SK-N-SH treated with all-trans-retinoic acid at 6 μM for 48 hours (cell line): ENCODE measurements around the gene HSPA8.

Experiments
- ATAC-seq: fragments of 200-7000 bp; cut with Tn5 transposase; 3 replicates; pipeline ENCODE4 v1.9.1; 2020; ENCODE audit warnings: mild to moderate bottlenecking, moderate library complexity
- ARNTL ChIP-seq: fragments of 450-650 bp; formaldehyde crosslinking; IDR thresholded peaks from 2 replicates; pipeline ENCODE4 v1.5.0; 2020; ENCODE audit warnings: low read depth, mild to moderate bottlenecking, moderate library complexity, borderline replicate concordance
- BACH2 ChIP-seq: fragments of 250-450 bp; sonication (Bioruptor Pico); IDR thresholded peaks from 2 replicates; pipeline ENCODE4 v1.9.0; 2021; ENCODE audit warnings: mild to moderate bottlenecking, borderline replicate concordance
- CREB5 ChIP-seq: fragments of 250-450 bp; sonication (Bioruptor Pico); IDR thresholded peaks from 2 replicates; pipeline ENCODE4 v1.5.1; 2020; ENCODE audit warnings: low read depth, mild to moderate bottlenecking, moderate library complexity
- CSDC2 ChIP-seq: fragments of 250-450 bp; sonication (Bioruptor Pico); IDR thresholded peaks from 2 replicates; pipeline ENCODE4 v1.5.0; 2020; ENCODE audit warnings: mild to moderate bottlenecking, moderate library complexity
- CSRNP3 ChIP-seq: fragments of 250-450 bp; sonication (Bioruptor Pico); IDR thresholded peaks from 2 replicates; pipeline ENCODE4 v1.5.1; 2021; ENCODE audit warnings: mild to moderate bottlenecking, moderate library complexity
- ESRRG ChIP-seq: fragments of 250-450 bp; sonication (Bioruptor Pico); IDR thresholded peaks from 2 replicates; pipeline ENCODE4 v1.6.1; 2021; ENCODE audit warnings: mild to moderate bottlenecking
- GLIS3 ChIP-seq: fragments of 250-450 bp; sonication (Bioruptor Pico); IDR thresholded peaks from 2 replicates; pipeline ENCODE4 v1.5.0; 2020; ENCODE audit warnings: mild to moderate bottlenecking, moderate library complexity
- ISL1 ChIP-seq: fragments of 250-450 bp; sonication (Bioruptor Pico); IDR thresholded peaks from 2 replicates; pipeline ENCODE4 v2.1.2; 2022; ENCODE audit warnings: mild to moderate bottlenecking, moderate library complexity
- PATZ1 ChIP-seq: fragments of 250-450 bp; sonication (Bioruptor Pico); IDR thresholded peaks from 2 replicates; pipeline ENCODE4 v1.8.0; 2020; ENCODE audit warnings: mild to moderate bottlenecking, moderate library complexity, borderline replicate concordance
- PPARA ChIP-seq: fragments of 250-450 bp; sonication (Bioruptor Pico); IDR thresholded peaks from 2 replicates; pipeline ENCODE4 v1.5.0; 2020; ENCODE audit warnings: mild to moderate bottlenecking, borderline replicate concordance
- RARB ChIP-seq: fragments of 250-450 bp; sonication (Bioruptor Pico); IDR thresholded peaks from 2 replicates; pipeline ENCODE4 v1.8.0; 2021; ENCODE audit warnings: mild to moderate bottlenecking, moderate library complexity
- SNAI2 ChIP-seq: fragments of 250-450 bp; sonication (Bioruptor Pico); IDR thresholded peaks from 2 replicates; pipeline ENCODE4 v1.5.0; 2020; ENCODE audit warnings: mild to moderate bottlenecking, moderate library complexity
- TSHZ2 ChIP-seq: fragments of 250-450 bp; sonication (Bioruptor Pico); IDR thresholded peaks from 2 replicates; pipeline ENCODE4 v1.5.0; 2020; ENCODE audit warnings: mild to moderate bottlenecking, moderate library complexity
- ZC3H10 ChIP-seq: fragments of 250-450 bp; sonication (Bioruptor Pico); IDR thresholded peaks from 2 replicates; pipeline ENCODE4 v1.5.1; 2021; ENCODE audit warnings: mild to moderate bottlenecking, moderate library complexity
- ZFP3 ChIP-seq: fragments of 250-450 bp; sonication (Bioruptor Pico); IDR thresholded peaks from 2 replicates; pipeline ENCODE4 v1.5.0; 2020; ENCODE audit warnings: mild to moderate bottlenecking, moderate library complexity
- ZNF70 ChIP-seq: fragments of 450-650 bp; formaldehyde crosslinking; IDR thresholded peaks from 2 replicates; pipeline ENCODE4 v1.5.0; 2020; ENCODE audit warnings: mild to moderate bottlenecking, moderate library complexity

HSPA8 gene

GRCh38 chr11:123047947-123048293 is 14.0 kb downstream of the HSPA8 start:
- ATAC-seq = no peak
- TF ChIP-seq ZC3H10 (CRISPR knock-in tag) (no peak), TSHZ2 (CRISPR knock-in tag) (no peak), ARNTL (CRISPR knock-in tag) (no peak), CSDC2 (no peak)

GRCh38 chr11:123047266-123047946 is 14.5 kb downstream of the HSPA8 start:
- TF ChIP-seq ESRRG (no peak), ZFP3 (CRISPR knock-in tag) (no peak), GLIS3 (CRISPR knock-in tag) (no peak), ZNF70 (CRISPR knock-in tag) (peak; percentile 56; the same call in 1 of the 2 replicates), CSDC2 (no peak), BACH2 (CRISPR knock-in tag) (no peak), PPARA (CRISPR knock-in tag) (no peak)
- ATAC-seq = no peak

GRCh38 chr11:123046473-123047259 is 15.3 kb downstream of the HSPA8 start:
- no peak for ATAC-seq

GRCh38 chr11:123045101-123045500 is 16.8 kb downstream of the HSPA8 start:
- no peak for ATAC-seq
- TF ChIP-seq ISL1 (CRISPR knock-in tag) (no peak), CSRNP3 (no peak), SNAI2 (CRISPR knock-in tag) (no peak), TSHZ2 (CRISPR knock-in tag) (no peak), CSDC2 (no peak)

More at GRCh38 chr11:123046473-123047259, 15.3 kb downstream of the HSPA8 start:
- no peak for TF ChIP-seq RARB (CRISPR knock-in tag)

- ATAC-seq = no peak
- TF ChIP-seq PATZ1 = no peak
- no peak for TF ChIP-seq BACH2 (CRISPR knock-in tag)
- no peak for TF ChIP-seq GLIS3 (CRISPR knock-in tag)
- no peak for TF ChIP-seq CREB5 (CRISPR knock-in tag)
- no peak for TF ChIP-seq ZNF70 (CRISPR knock-in tag)
- TF ChIP-seq ESRRG = no peak
- TF ChIP-seq CSRNP3 = no peak
- TF ChIP-seq, all 23 proteins: peak for 0
Observed at GRCh38 chr11:123041185-123041584, 20.8 kb downstream of the HSPA8 start.
